SK-N-SH (cell line): Measurements from ENCODE around the gene RBBP5. TPM values are rescaled to one million over a fixed set of nuclear protein-coding genes. Genes with fewer than 3 reads are reported as not detected.

Experiments
- CTCF ChIA-PET: fragments of 300-600, 350-600 bp; formaldehyde crosslinking; extraction: SDS; loops from one replicate; lab custom pipeline; 2021; lab: Yijun Ruan, JAX
- POLR2A ChIA-PET: fragments of 350-600 bp; sonication (Branson Sonifier 250); formaldehyde crosslinking; extraction: SDS; loops from one replicate; lab custom pipeline; 2020; ENCODE audit warnings: antibody characterized with exemption, inconsistent platforms; lab: Yijun Ruan, JAX
- DNase-seq: peaks from one replicate; pipeline ENCODE4 v3.0.0; 2012
- H2AFZ ChIP-seq: fragments of 200-600 bp; sonication (generic); 2 replicates; pipeline ENCODE4 v1.8.1; 2016; ENCODE audit warnings: antibody characterized with exemption, mild to moderate bottlenecking, low read depth
- H3F3A ChIP-seq: fragments of 200-600 bp; sonication (generic); replicated peaks from 2 replicates; pipeline ENCODE3; 2016; ENCODE audit warnings: antibody characterized with exemption, mild to moderate bottlenecking; ENCODE audit not compliant: insufficient read depth
- H3K27ac ChIP-seq, 2 experiments: fragments of 200-500 bp in 1 of 2; fragments of 200-600 bp in 1 of 2; sonication (Bioruptor generic) in 1 of 2; sonication (generic), shearing (Covaris generic) in 1 of 2; 2 replicates each; pipeline versions ENCODE4 v1.5.1 to v1.6.1; 2014 to 2016; ENCODE audit warnings: low read depth in 2 of 2, inconsistent platforms in 1 of 2, low read length in 1 of 2, mild to moderate bottlenecking in 1 of 2, mixed read lengths in 1 of 2
- H3K27me3 ChIP-seq: fragments of 200-600 bp; sonication (generic), shearing (Covaris generic); 2 replicates; pipeline ENCODE4 v1.6.1; 2016; ENCODE audit warnings: mixed run types; ENCODE audit not compliant: insufficient read depth
- H3K36me3 ChIP-seq, 2 experiments: fragments of 200-500 bp in 1 of 2; fragments of 200-600 bp in 1 of 2; sonication (Bioruptor generic) in 1 of 2; sonication (generic) in 1 of 2; replicated peaks in 1 of 2; 2 replicates each; pipeline versions ENCODE3 to v1.5.1; 2014 to 2016; ENCODE audit warnings: low read length in 1 of 2, mild to moderate bottlenecking in 1 of 2; ENCODE audit not compliant: insufficient read depth in 2 of 2, control insufficient read depth in 1 of 2
- H3K4me1 ChIP-seq, 2 experiments: fragments of 200-500 bp in 1 of 2; fragments of 200-600 bp in 1 of 2; sonication (Bioruptor generic) in 1 of 2; sonication (generic), shearing (Covaris generic) in 1 of 2; 2 replicates each; pipeline versions ENCODE4 v1.5.1 to v1.6.1; 2014 to 2016; ENCODE audit warnings: low read depth in 1 of 2, low read length in 1 of 2, mixed run types in 1 of 2; ENCODE audit not compliant: insufficient read depth in 2 of 2, control insufficient read depth in 1 of 2
- H3K4me2 ChIP-seq: fragments of 200-600 bp; sonication (generic), shearing (Covaris generic); 2 replicates; pipeline ENCODE4 v1.6.1; 2017; ENCODE audit warnings: mixed run types
- H3K4me3 ChIP-seq, 2 experiments: fragments of 200-500 bp in 1 of 2; fragments of 200-600 bp in 1 of 2; sonication (Bioruptor generic) in 1 of 2; sonication (generic), shearing (Covaris generic) in 1 of 2; 2 replicates each; pipeline versions ENCODE4 v1.5.1 to v1.8.1; 2014 to 2016; ENCODE audit warnings: low read depth in 2 of 2, inconsistent platforms in 1 of 2, low read length in 1 of 2, mild to moderate bottlenecking in 1 of 2, mixed read lengths in 1 of 2, moderate library complexity in 1 of 2
- H3K79me2 ChIP-seq: fragments of 200-600 bp; sonication (generic); 2 replicates; pipeline ENCODE4 v1.8.1; 2017; ENCODE audit warnings: mild to moderate bottlenecking; ENCODE audit not compliant: insufficient read depth
- H3K9ac ChIP-seq: fragments of 200-600 bp; sonication (generic); 2 replicates; pipeline ENCODE4 v1.6.1; 2017; ENCODE audit warnings: mixed run types
- H3K9me2 ChIP-seq: fragments of 200-600 bp; sonication (generic); 2 replicates; pipeline ENCODE4 v1.6.1; 2017; ENCODE audit warnings: mixed run types
- H3K9me3 ChIP-seq: fragments of 200-600 bp; sonication (generic); 2 replicates; pipeline ENCODE4 v1.6.1; 2017; ENCODE audit warnings: mixed run types, mild to moderate bottlenecking, moderate library complexity
- H4K20me1 ChIP-seq: fragments of 200-600 bp; sonication (generic); 2 replicates; pipeline ENCODE4 v1.6.1; 2017; ENCODE audit warnings: mild to moderate bottlenecking, mixed run types; ENCODE audit not compliant: insufficient read depth
- CTCF ChIP-seq: fragments of 200-600 bp; sonication (generic); IDR thresholded peaks from 2 replicates; pipeline ENCODE4 v1.6.1; 2017; ENCODE audit warnings: antibody characterized with exemption, mild to moderate bottlenecking, moderate library complexity
- EP300 ChIP-seq, 2 experiments: IDR thresholded peaks; 2 replicates each; pipeline versions ENCODE4 v1.4.0 to v1.6.1; 2012; ENCODE audit warnings: borderline replicate concordance in 1 of 2, low read depth in 1 of 2, low read length in 1 of 2
- EZH2phosphoT487 ChIP-seq: fragments of 200-600 bp; sonication (generic); IDR thresholded peaks from 2 replicates; pipeline ENCODE4 v1.6.1; 2017; ENCODE audit warnings: low read depth, mixed run types, mild to moderate bottlenecking, antibody characterized with exemption, moderate library complexity, borderline replicate concordance
- FOSL2 ChIP-seq: IDR thresholded peaks from 2 replicates; pipeline ENCODE4 v1.4.0; 2012; ENCODE audit warnings: low read depth, mild to moderate bottlenecking, moderate library complexity, borderline replicate concordance
- FOXM1 ChIP-seq: IDR thresholded peaks from 2 replicates; pipeline ENCODE4 v1.4.0; 2012; ENCODE audit warnings: low read depth, mild to moderate bottlenecking
- GATA2 ChIP-seq: sonication (generic); formaldehyde crosslinking; IDR thresholded peaks from 2 replicates; pipeline ENCODE4 v1.5.0; 2020; ENCODE audit warnings: mild to moderate bottlenecking, missing genetic modification reagents
- JUND ChIP-seq: IDR thresholded peaks from 2 replicates; pipeline ENCODE4 v1.4.0; 2012
- MEF2A ChIP-seq: IDR thresholded peaks from 2 replicates; pipeline ENCODE4 v1.4.0; 2012; ENCODE audit warnings: low read depth, borderline replicate concordance
- MXI1 ChIP-seq: IDR thresholded peaks from 2 replicates; pipeline ENCODE4 v1.6.1; 2012; ENCODE audit warnings: mild to moderate bottlenecking, low read depth, low read length, improper control_type of control experiment
- NRF1 ChIP-seq: IDR thresholded peaks from 2 replicates; pipeline ENCODE4 v1.6.1; 2012; ENCODE audit warnings: low read depth, mild to moderate bottlenecking, low read length
- POLR2AphosphoS5 ChIP-seq: IDR thresholded peaks from 2 replicates; pipeline ENCODE4 v1.6.1; 2012; ENCODE audit warnings: low read depth, low read length
- SIN3A ChIP-seq: IDR thresholded peaks from 2 replicates; pipeline ENCODE4 v1.6.1; 2012; ENCODE audit warnings: low read depth, mild to moderate bottlenecking, low read length, moderate library complexity, borderline replicate concordance
- SMC3 ChIP-seq: IDR thresholded peaks from 2 replicates; pipeline ENCODE4 v1.6.1; 2012; ENCODE audit warnings: low read depth, low read length, improper control_type of control experiment
- TCF12 ChIP-seq: IDR thresholded peaks from 2 replicates; pipeline ENCODE4 v1.4.0; 2012
- TEAD4 ChIP-seq: IDR thresholded peaks from 2 replicates; pipeline ENCODE4 v1.4.0; 2012; ENCODE audit warnings: mild to moderate bottlenecking, borderline replicate concordance; ENCODE audit not compliant: insufficient read depth
- WGBS: methylation state at CpG from one replicate; pipeline ENCODE4 v1.1.6; 2017; ENCODE audit warnings: low lambda C conversion rate; 5-methylcytosine and 5-hydroxymethylcytosine counted together
- polyA plus RNA-seq, 3 experiments: library from polyadenylated mRNA; depleted of rRNA; stranded (reverse); fragments of >200 nt; gene quantifications; 2 replicates each; pipeline ENCODE4 v1.2.3, GENCODE V29; 2012
- TF ChIP-seq, protein P1 (sequence below): IDR thresholded peaks from 2 replicates; pipeline ENCODE4; 2012
- TF ChIP-seq, protein P2 (sequence below): IDR thresholded peaks from 2 replicates; pipeline ENCODE4 v1.6.1; 2012; ENCODE audit warnings: mild to moderate bottlenecking, low read depth, low read length, moderate library complexity
- TF ChIP-seq, protein P3 (sequence below): IDR thresholded peaks from 2 replicates; pipeline ENCODE4 v1.4.0; 2012; ENCODE audit warnings: low read depth, borderline replicate concordance
- TF ChIP-seq, protein P4 (sequence below): IDR thresholded peaks from 2 replicates; pipeline ENCODE4 v1.4.0; 2012; ENCODE audit warnings: low read depth, borderline replicate concordance

The RBBP5 gene
- polyA plus RNA-seq, 1 of the 3 experiments (the other 2 are of a cell fraction), result 5.7 TPM

- 82% methylated on average over 5 of the region's 7 CpGs for WGBS
- POLR2A ChIA-PET, result no interaction called here
Measured at GRCh38 chr1:205077158-205077933, 44.4 kb downstream of the RBBP5 start.

More at GRCh38 chr1:205077158-205077933, 44.4 kb downstream of the RBBP5 start:
- Histone ChIP-seq H3K9ac (no peak overlapping the region), H3K9me3 (no peaks in the 10 kb centered on the region), H3K79me2 (no peaks in the 10 kb centered on the region), H4K20me1 (no peaks in the 10 kb centered on the region), H3K4me2 (no peak overlapping the region), H3K27ac (no peak overlapping the region), H3F3A (peaks cover 3% of the 10 kb centered on the region), H3K36me3 (peaks cover 0 to 7% of the 10 kb centered on the region in 2 experiments), H3K4me1 (no peaks in the 10 kb centered on the region; a peak in 1 of 4 replicates), H2AFZ (no peak overlapping the region), H3K27me3 (no peaks in the 10 kb centered on the region), H3K4me3 (no peak overlapping the region; a peak in 1 of 4 replicates), H3K9me2 (no peaks in the 10 kb centered on the region)
- DNase-seq, result no peak
- TF ChIP-seq SMC3 (no peak), JUND (no peak), EZH2phosphoT487 (no peak), CTCF (no peak), FOSL2 (no peak), GATA2 (CRISPR knock-in tag) (no peak), POLR2AphosphoS5 (no peak), MXI1 (no peak), TCF12 (no peak), TEAD4 (no peak), FOXM1 (no peak), EP300 (IDR thresholded peaks at IDR 0.05; ENCODE audit: borderline replicate concordance in 1 of 2, low read depth in 1 of 2, low read length in 1 of 2) (no peak), NRF1 (no peak), SIN3A (no peak), MEF2A (no peak)
- TF ChIP-seq, protein P1, sequence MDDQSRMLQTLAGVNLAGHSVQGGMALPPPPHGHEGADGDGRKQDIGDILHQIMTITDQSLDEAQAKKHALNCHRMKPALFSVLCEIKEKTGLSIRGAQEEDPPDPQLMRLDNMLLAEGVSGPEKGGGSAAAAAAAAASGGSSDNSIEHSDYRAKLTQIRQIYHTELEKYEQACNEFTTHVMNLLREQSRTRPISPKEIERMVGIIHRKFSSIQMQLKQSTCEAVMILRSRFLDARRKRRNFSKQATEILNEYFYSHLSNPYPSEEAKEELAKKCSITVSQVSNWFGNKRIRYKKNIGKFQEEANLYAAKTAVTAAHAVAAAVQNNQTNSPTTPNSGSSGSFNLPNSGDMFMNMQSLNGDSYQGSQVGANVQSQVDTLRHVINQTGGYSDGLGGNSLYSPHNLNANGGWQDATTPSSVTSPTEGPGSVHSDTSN, result no peak
- TF ChIP-seq, protein P2, sequence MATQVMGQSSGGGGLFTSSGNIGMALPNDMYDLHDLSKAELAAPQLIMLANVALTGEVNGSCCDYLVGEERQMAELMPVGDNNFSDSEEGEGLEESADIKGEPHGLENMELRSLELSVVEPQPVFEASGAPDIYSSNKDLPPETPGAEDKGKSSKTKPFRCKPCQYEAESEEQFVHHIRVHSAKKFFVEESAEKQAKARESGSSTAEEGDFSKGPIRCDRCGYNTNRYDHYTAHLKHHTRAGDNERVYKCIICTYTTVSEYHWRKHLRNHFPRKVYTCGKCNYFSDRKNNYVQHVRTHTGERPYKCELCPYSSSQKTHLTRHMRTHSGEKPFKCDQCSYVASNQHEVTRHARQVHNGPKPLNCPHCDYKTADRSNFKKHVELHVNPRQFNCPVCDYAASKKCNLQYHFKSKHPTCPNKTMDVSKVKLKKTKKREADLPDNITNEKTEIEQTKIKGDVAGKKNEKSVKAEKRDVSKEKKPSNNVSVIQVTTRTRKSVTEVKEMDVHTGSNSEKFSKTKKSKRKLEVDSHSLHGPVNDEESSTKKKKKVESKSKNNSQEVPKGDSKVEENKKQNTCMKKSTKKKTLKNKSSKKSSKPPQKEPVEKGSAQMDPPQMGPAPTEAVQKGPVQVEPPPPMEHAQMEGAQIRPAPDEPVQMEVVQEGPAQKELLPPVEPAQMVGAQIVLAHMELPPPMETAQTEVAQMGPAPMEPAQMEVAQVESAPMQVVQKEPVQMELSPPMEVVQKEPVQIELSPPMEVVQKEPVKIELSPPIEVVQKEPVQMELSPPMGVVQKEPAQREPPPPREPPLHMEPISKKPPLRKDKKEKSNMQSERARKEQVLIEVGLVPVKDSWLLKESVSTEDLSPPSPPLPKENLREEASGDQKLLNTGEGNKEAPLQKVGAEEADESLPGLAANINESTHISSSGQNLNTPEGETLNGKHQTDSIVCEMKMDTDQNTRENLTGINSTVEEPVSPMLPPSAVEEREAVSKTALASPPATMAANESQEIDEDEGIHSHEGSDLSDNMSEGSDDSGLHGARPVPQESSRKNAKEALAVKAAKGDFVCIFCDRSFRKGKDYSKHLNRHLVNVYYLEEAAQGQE, result no peak
- TF ChIP-seq, protein P3, sequence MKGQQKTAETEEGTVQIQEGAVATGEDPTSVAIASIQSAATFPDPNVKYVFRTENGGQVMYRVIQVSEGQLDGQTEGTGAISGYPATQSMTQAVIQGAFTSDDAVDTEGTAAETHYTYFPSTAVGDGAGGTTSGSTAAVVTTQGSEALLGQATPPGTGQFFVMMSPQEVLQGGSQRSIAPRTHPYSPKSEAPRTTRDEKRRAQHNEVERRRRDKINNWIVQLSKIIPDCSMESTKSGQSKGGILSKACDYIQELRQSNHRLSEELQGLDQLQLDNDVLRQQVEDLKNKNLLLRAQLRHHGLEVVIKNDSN, result no peak
- TF ChIP-seq, protein P4, sequence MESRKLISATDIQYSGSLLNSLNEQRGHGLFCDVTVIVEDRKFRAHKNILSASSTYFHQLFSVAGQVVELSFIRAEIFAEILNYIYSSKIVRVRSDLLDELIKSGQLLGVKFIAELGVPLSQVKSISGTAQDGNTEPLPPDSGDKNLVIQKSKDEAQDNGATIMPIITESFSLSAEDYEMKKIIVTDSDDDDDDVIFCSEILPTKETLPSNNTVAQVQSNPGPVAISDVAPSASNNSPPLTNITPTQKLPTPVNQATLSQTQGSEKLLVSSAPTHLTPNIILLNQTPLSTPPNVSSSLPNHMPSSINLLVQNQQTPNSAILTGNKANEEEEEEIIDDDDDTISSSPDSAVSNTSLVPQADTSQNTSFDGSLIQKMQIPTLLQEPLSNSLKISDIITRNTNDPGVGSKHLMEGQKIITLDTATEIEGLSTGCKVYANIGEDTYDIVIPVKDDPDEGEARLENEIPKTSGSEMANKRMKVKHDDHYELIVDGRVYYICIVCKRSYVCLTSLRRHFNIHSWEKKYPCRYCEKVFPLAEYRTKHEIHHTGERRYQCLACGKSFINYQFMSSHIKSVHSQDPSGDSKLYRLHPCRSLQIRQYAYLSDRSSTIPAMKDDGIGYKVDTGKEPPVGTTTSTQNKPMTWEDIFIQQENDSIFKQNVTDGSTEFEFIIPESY, result no peak
- CTCF ChIA-PET, result interaction anchor here (0.6 to 6.2 kb wide), 10 partner anchors 8 to 1065 kb away, joined by 3 to 58 read pairs (median 4); no protein-coding TSS in a partner anchor
